ENCODE results near the gene MATR3. TPM values are rescaled to one million over a fixed set of nuclear protein-coding genes. Genes with fewer than 3 reads are reported as not detected.
"Not testable (repeated sequence)": the region's sequence is repeated elsewhere in the genome, so short reads cannot be mapped to it uniquely, and the experiment has no call there.

The MATR3 gene
- total RNA-seq, 1 experiment from 2014 or later: 145 TPM

GRCh38 chr5:139344177-139344576 lies 50.6 kb downstream of the MATR3 start:
- intact Hi-C loops (cut with micrococcal nuclease; ENCODE audit: unreplicated experiment): loop anchor here (5.0 kb wide), 2 partner anchors 48 to 52 kb away; partner anchors contain the start of gene MATR3

GRCh38 chr5:139345442-139345841 lies 51.9 kb downstream of the MATR3 start:
- H3K9me2 ChIP-seq (ENCODE audit: insufficient read depth); H3K9me3 ChIP-seq (ENCODE audit: insufficient read depth, low read depth); H3K4me3 ChIP-seq; H3K27ac ChIP-seq; H3K4me2 ChIP-seq; H3K27me3 ChIP-seq (ENCODE audit: insufficient read depth, low read depth); intact Hi-C loops (cut with micrococcal nuclease; ENCODE audit: unreplicated experiment); DNase-seq; POLR2A ChIA-PET (ENCODE audit: unreplicated experiment); CTCF ChIA-PET; H2AFZ ChIP-seq; BruUV-seq (replicated peaks): not testable (repeated sequence)
- Histone ChIP-seq H3K36me3 (ENCODE audit: low read depth) (peaks cover 27% of the 10 kb centered on the region), H4K20me1 (ENCODE audit: insufficient read depth) (peaks cover 83% of the 10 kb centered on the region), H3K4me1 (replicated peaks; ENCODE audit: insufficient read depth) (peaks cover 23% of the 10 kb centered on the region), H3K79me2 (ENCODE audit: low read depth) (peaks cover 86% of the 10 kb centered on the region), H3F3A (ENCODE audit: insufficient read depth, low read depth) (peaks cover 17% of the 10 kb centered on the region)

More at GRCh38 chr5:139344177-139344576, 50.6 kb downstream of the MATR3 start:
- POLR2A ChIA-PET (ENCODE audit: unreplicated experiment): interaction anchor here (0.7 kb wide), 1 partner anchor 12 kb away, joined by 6 read pairs; no protein-coding TSS in a partner anchor
- no peak for DNase-seq
- peaks cover 12% of the 10 kb centered on the region for H3F3A ChIP-seq (ENCODE audit: insufficient read depth, low read depth)
- H3K27me3 ChIP-seq (ENCODE audit: insufficient read depth, low read depth): no peaks in the 10 kb centered on the region
- H3K4me2 ChIP-seq: peak overlapping the region; percentile 98
- H3K9me3 ChIP-seq (ENCODE audit: insufficient read depth, low read depth): no peaks in the 10 kb centered on the region
- peaks cover 71% of the 10 kb centered on the region for H4K20me1 ChIP-seq (ENCODE audit: insufficient read depth)
- no peak overlapping the region for H2AFZ ChIP-seq
- CTCF ChIA-PET: no interaction called here
- no peaks in the 10 kb centered on the region for H3K9me2 ChIP-seq (ENCODE audit: insufficient read depth)
- BruUV-seq (replicated peaks): no TSS peak
- H3K27ac ChIP-seq: no peak overlapping the region
- H3K36me3 ChIP-seq (ENCODE audit: low read depth): peaks cover 27% of the 10 kb centered on the region
- no peak overlapping the region for H3K4me3 ChIP-seq
- H3K4me1 ChIP-seq (replicated peaks; ENCODE audit: insufficient read depth): peaks cover 23% of the 10 kb centered on the region
- TF ChIP-seq EZH2 (IDR thresholded peaks at IDR 0.05; ENCODE audit: low read depth) (no peak), CTCF (conservative IDR thresholded peaks at IDR 0.05) (no peak)
- peaks cover 73% of the 10 kb centered on the region for H3K79me2 ChIP-seq (ENCODE audit: low read depth)

GRCh38 chr5:139347863-139348262 lies 54.3 kb downstream of the MATR3 start:
- H3K4me2 ChIP-seq; H3K27me3 ChIP-seq (ENCODE audit: insufficient read depth, low read depth); intact Hi-C loops (cut with micrococcal nuclease; ENCODE audit: unreplicated experiment); H2AFZ ChIP-seq; BruUV-seq (replicated peaks); DNase-seq; H3K9me2 ChIP-seq (ENCODE audit: insufficient read depth); H3K27ac ChIP-seq; CTCF ChIA-PET; H3K9me3 ChIP-seq (ENCODE audit: insufficient read depth, low read depth); H3K4me3 ChIP-seq: not testable (repeated sequence)
- Histone ChIP-seq H3K4me1 (replicated peaks; ENCODE audit: insufficient read depth) (peaks cover 18% of the 10 kb centered on the region), H4K20me1 (ENCODE audit: insufficient read depth) (peaks cover 97% of the 10 kb centered on the region), H3K36me3 (ENCODE audit: low read depth) (peaks cover 32% of the 10 kb centered on the region), H3K79me2 (ENCODE audit: low read depth) (peaks cover 99% of the 10 kb centered on the region), H3F3A (ENCODE audit: insufficient read depth, low read depth) (peaks cover 11% of the 10 kb centered on the region)
- POLR2A ChIA-PET (ENCODE audit: unreplicated experiment): interaction anchor here (0.6 kb wide), 2 partner anchors 62 to 595 kb away, joined by 4 read pairs; no protein-coding TSS in a partner anchor

GRCh38 chr5:139354186-139354585 lies 60.6 kb downstream of the MATR3 start:
- Histone ChIP-seq H3K79me2 (ENCODE audit: low read depth) (peaks cover 100% of the 10 kb centered on the region), H3K9me3 (ENCODE audit: insufficient read depth, low read depth) (no peaks in the 10 kb centered on the region), H3K4me1 (replicated peaks; ENCODE audit: insufficient read depth) (no peaks in the 10 kb centered on the region), H3F3A (ENCODE audit: insufficient read depth, low read depth) (peaks cover 9% of the 10 kb centered on the region; the same call in 1 of the 2 replicates), H3K27ac (no peak overlapping the region), H3K4me3 (no peak overlapping the region), H2AFZ (no peak overlapping the region), H3K9me2 (ENCODE audit: insufficient read depth) (no peaks in the 10 kb centered on the region), H3K36me3 (ENCODE audit: low read depth) (0 out of 2 replicates have a peak, but pooled peaks cover 10% of the 10 kb centered on the region), H3K27me3 (ENCODE audit: insufficient read depth, low read depth) (no peaks in the 10 kb centered on the region), H4K20me1 (ENCODE audit: insufficient read depth) (peaks cover 97% of the 10 kb centered on the region), H3K4me2 (no peak overlapping the region)
- ChIA-PET POLR2A (ENCODE audit: unreplicated experiment) (no interaction called here), CTCF (no interaction called here)
- intact Hi-C loops (cut with micrococcal nuclease; ENCODE audit: unreplicated experiment): no loop called here
- BruUV-seq (replicated peaks): no TSS peak
- no peak for DNase-seq
- no peak for TF ChIP-seq CTCF (conservative IDR thresholded peaks at IDR 0.05)
- TF ChIP-seq EZH2 (IDR thresholded peaks at IDR 0.05; ENCODE audit: low read depth): no peak

GRCh38 chr5:139355900-139356299 lies 62.4 kb downstream of the MATR3 start:
- H3K4me2 ChIP-seq; intact Hi-C loops (cut with micrococcal nuclease; ENCODE audit: unreplicated experiment); H3K4me1 ChIP-seq (replicated peaks; ENCODE audit: insufficient read depth); DNase-seq; H3K9me3 ChIP-seq (ENCODE audit: insufficient read depth, low read depth); H3K4me3 ChIP-seq; H3K27ac ChIP-seq; H3K27me3 ChIP-seq (ENCODE audit: insufficient read depth, low read depth); H3F3A ChIP-seq (ENCODE audit: insufficient read depth, low read depth); H3K9me2 ChIP-seq (ENCODE audit: insufficient read depth); POLR2A ChIA-PET (ENCODE audit: unreplicated experiment); H2AFZ ChIP-seq; BruUV-seq (replicated peaks): not testable (repeated sequence)
- H4K20me1 ChIP-seq (ENCODE audit: insufficient read depth): peaks cover 97% of the 10 kb centered on the region
- 0 out of 2 replicates have a peak, but pooled peaks cover 10% of the 10 kb centered on the region for H3K36me3 ChIP-seq (ENCODE audit: low read depth)
- peaks cover 100% of the 10 kb centered on the region for H3K79me2 ChIP-seq (ENCODE audit: low read depth)
- CTCF ChIA-PET: interaction anchor here (0.5 kb wide), 1 partner anchor 210 kb away, joined by 3 read pairs; no protein-coding TSS in a partner anchor
